Stimulated activated CD4-positive, alpha-beta T cell treated with anti-CD3 and anti-CD28 coated beads, Interleukin-2, amount 100 ng/mL, for 48 hours (primary cell): ENCODE measurements around the gene ALPI.
A peak's percentile ranks its signal among the peaks of the same experiment; 100 is the strongest.
"Not testable (repeated sequence)": the region's sequence is repeated elsewhere in the genome, so short reads cannot be mapped to it uniquely, and the experiment has no call there.

Experiments used
- DNase-seq, 2 donors: peaks; one replicate each; pipeline ENCODE4 v3.0.0-alpha.2; 2020

ALPI gene

GRCh38 chr2:232455426-232456255, at the start of gene ALPI:
Gene ALPI (plus strand): TSS chr2:232456153. CDS start chr2:232456200, 47 bp downstream.
- DNase-seq: no peak

GRCh38 chr2:232406556-232407310, 49.2 kb upstream of the ALPI start, which contains the start of gene ALPG:
Gene ALPG (plus strand): TSS chr2:232406844. CDS start chr2:232406895, 51 bp downstream.
- no peak for DNase-seq

DNA sequence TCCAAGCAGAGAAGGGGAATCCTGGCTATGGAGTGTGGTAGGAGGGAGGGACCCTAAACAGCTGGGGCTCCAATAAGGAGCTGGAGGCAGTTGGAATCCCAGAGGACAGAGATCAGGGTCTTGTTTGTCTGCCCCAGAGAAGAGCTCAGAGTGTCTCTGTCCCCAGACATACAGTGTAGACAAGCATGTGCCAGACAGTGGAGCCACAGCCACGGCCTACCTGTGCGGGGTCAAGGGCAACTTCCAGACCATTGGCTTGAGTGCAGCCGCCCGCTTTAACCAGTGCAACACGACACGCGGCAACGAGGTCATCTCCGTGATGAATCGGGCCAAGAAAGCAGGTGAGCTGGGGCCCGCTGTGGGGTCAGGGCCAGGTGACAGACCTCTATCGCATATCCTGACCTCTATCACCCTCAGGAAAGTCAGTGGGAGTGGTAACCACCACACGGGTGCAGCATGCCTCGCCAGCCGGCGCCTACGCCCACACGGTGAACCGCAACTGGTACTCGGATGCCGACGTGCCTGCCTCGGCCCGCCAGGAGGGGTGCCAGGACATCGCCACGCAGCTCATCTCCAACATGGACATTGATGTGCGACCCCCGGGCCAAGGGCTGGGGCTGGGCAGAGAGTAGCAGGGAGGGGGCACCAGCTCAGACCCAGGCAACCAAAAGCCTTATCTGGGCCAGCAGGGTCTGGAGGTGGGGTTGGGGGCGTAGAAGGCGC, 48.4 kb upstream of the ALPI start:
- DNase-seq: not testable (repeated sequence)

DNA sequence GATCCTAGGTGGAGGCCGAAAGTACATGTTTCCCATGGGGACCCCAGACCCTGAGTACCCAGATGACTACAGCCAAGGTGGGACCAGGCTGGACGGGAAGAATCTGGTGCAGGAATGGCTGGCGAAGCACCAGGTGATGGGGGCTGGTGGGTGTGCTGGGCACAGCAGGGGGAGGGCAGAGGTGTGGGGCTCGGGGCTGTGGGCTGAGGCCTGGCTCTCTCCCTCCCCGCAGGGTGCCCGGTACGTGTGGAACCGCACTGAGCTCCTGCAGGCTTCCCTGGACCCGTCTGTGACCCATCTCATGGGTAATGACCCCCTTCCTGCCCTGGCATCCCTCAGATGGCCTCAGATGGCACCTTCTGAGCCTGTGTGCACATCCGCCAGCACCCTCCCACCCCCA, 47.7 kb upstream of the ALPI start:
- not testable (repeated sequence) for DNase-seq

DNA sequence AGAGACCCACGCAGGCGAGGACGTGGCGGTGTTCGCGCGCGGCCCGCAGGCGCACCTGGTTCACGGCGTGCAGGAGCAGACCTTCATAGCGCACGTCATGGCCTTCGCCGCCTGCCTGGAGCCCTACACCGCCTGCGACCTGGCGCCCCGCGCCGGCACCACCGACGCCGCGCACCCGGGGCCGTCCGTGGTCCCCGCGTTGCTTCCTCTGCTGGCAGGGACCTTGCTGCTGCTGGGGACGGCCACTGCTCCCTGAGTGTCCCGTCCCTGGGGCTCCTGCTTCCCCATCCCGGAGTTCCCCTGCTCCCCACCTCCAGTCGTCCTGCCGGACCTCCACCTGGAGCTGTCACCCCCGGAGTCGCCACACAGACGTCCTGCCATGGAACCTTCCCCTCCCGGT, 46.3 kb upstream of the ALPI start:
- DNase-seq: not testable (repeated sequence)

- DNase-seq: no peak
Observed at GRCh38 chr2:232410238-232410900, 45.6 kb upstream of the ALPI start.

DNA sequence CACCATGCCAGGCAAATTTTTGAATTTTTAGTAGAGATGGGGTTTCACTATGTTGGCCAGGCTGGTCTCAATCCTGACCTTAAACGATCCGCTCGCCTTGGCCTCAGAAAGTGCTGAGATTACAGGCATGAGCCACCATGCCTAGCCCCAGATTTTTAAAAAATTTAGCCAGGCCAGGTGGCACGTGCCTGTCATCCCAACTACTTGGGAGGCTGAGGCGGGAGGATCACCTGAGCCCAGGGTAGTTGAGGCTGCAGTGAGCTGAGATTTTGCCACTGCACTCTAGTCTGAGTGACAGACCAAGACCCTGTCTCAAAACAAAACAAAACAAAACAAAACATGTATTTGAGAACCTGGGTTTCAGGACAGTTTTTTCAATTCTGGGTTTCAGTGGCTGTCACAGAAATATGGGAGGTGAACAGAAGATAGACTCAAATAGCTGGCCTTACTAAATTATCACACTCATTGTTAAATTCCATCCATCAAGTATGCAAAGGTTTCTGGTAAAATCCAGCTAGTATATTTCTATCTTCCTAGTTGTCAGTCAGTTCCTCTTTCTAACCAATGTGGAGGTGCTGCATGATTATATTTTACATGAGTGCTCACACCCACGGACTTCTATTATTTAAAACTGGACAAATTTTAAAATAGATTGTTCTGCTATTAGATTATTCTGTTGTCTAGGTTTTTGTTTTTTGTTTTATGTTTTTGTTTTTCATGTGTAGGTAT, 43.9 kb upstream of the ALPI start:
- no peak for DNase-seq

GRCh38 chr2:232412986-232413385, 43.0 kb upstream of the ALPI start:
- DNase-seq: no peak

DNA sequence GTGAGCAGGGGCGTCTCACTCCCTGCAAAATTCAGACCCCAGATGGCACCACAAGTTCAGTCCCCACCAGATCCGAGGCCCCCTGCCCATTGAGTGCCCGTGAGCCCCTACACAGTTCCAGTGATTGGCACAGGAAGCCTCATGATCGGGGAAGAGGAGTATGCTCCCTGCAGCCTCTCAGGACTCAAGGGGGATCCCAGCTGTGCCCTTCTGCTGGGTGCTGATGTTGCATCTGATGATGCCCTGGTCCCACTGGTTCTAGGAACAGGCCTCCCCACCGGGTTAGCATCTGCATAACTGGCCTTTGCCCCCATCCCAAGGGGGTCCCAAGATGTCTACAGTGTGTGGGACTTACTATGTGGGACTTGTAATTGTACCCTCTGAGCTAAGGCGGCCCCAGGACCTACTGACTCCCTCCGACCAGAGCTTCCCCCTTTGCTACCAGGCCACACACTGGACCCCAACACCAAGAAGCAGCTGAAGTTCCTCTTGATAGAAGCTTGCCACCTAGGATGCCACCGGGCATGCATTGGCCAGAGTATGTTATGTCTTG, 40.7 kb upstream of the ALPI start:
- DNase-seq: no peak

- no peak for DNase-seq
Observed at GRCh38 chr2:232415736-232416520, 40.0 kb upstream of the ALPI start.

DNA sequence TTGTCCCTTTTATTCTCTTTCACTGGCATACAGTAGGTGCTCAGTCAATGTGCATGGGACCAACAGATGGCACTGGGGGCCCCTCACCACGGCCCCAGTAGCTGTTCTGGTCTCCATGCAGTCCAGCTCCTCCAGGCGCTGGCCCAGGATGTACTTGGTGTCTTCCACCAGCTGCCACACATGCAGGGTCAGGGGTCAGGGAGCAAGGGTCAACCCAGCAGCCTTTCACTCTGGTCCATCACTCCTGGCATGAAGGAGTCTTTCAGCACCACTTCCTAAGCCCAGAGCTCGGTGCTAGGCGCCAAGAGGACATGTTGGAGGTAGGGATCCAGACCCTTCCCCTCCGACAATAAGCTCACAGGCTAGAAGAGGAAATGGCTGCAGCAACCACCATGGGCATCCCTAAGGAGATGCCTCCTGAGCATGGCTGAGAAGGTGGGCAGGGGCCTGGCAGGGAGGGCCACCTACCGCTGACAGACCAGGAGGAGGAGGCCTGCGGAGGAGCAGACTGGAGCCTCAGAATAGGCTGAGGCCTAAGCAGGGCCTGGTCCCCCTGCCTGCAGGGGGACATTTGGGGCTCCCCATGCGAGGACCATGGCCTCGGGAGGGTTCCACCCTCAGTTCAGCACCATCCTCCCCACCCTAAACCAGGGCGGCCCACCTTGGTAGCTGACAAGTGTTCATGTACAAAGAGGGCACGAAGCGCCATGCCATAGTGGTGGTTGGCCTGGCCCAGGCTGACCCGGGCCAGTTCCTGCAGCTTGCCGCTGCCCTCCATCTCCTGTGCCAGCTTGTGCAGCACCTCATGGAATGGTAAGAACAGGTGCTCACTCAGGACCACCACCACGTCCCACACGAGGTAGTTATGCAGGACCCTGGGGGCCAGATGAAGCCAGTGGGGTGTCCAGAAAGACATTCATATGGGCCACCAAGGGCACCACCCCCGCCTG, 39.2 kb upstream of the ALPI start:
- DNase-seq: no peak

GRCh38 chr2:232417489-232417888, 38.5 kb upstream of the ALPI start:
- DNase-seq: no peak

DNA sequence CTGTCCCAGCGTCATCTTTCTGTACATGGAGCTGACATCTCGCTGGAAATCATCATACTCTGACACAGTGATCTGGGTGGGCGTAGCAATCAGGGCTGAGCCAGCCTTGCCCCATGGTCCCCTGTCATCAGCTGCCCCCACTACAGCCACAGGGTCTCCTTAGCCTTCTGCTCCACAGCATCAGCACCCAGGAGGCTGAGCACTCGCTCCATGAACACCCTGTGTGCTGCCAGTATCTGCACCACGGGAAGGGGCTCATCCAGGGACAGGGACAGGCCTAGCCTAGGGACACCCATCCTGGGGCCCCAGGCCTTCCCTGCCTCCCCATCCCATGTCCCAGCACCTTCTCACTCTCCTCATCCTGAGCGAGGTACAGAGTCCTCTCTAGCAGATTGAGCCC, 37.9 kb upstream of the ALPI start:
- DNase-seq: no peak

DNA sequence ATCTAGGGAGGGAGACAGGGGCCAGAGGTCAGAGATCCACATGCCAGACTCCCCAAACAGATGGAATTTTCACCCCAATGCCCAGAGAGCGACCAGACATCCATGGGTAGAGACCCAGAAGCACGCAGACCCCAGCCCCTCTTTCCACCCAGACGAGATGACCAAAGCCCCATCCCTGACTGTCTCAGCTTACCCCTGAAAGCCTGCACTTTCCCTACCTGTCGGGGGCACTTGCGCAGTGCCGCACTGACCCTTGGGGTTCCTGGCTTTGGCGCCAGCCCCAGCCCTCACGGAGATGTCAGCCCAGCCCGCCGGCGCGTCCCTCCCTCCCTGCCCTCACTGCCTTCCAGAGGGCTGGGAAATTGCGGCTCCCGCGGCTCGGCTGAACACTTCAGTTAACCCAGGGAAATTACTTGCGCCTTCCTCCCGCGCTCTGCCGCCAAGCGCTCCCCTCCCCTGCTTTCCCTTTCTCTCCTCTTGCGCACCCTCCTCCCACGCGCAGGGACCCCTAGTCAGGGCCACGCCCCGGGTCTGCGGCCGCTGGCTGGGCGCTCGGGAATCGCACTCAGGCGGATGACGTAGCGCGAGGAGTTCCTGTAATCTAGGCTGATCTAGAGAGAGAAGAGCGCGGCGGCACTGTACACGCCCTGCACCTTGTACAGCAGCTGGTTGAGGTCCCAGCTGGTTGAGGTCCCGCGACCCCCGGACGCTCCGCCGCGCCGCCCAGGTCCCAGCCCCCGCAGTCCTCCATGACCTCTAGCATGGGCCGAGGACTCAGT, 37.3 kb upstream of the ALPI start:
- no peak for DNase-seq

GRCh38 chr2:232419245-232420072, 36.5 kb upstream of the ALPI start:
- DNase-seq: no peak

- no peak for DNase-seq
Observed at GRCh38 chr2:232420073-232420454, 35.9 kb upstream of the ALPI start.

GRCh38 chr2:232420463-232421188, 35.3 kb upstream of the ALPI start:
- peak in 1 of 2 donors; percentile 14 for DNase-seq
